CD4-positive, alpha-beta T cell treated with Interleukin-15 for 1 hour (primary cell): ENCODE data around the gene SENP1.

ENCODE experiments used
- DNase-seq: peaks from one replicate; pipeline ENCODE4 v3.0.0-alpha.2; 2020

Gene SENP1

DNA sequence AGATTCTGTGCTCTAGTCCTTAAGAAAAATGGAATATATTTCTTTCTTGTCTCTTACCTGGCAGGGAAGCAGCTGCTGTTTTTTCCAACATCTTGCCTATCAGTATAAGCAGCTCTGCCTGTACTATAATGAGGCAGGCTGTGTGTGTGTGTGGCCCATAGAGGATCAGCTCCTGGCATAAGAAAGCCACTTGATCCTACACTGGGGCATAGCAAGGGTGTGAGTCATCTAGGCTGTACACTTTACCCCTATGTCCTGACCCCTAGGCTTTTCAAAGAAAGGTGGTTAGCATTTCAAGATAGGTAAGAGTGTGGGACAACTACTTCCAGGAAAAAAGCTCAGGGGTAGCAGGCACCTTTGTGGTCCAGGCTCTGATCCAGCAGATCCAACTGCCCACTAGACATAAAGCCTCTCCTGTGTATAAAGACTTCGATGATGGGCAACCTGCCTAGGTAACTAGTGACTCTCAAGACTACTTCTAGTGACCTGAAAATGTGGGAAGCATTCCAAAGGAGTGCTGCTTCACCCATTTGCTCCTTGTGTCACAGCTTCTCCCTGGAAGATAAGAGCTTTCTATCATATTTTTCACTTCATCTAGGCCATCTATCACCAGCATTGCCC is 4.9 kb upstream of the SENP1 start:
- no peak for DNase-seq

DNA sequence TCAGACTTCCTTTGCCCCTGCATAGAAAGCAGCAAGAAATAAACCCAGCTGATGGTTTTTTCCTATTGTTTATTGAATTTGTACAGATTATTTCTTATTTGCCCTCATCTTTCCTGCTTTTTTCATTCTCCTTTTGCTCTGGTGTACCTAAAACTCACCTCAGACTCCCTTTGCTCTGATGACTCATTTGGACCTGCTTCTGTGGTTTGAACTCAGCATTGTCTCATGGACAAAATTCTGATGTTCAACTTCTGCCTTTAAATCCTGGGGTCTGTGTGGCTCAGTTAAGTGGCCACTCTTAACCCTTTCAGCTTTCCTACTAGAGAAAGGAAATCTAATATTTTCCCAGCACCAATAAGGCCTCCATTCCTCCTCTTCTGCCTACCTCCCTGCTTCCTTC is 3.5 kb upstream of the SENP1 start:
- no peak for DNase-seq

DNA sequence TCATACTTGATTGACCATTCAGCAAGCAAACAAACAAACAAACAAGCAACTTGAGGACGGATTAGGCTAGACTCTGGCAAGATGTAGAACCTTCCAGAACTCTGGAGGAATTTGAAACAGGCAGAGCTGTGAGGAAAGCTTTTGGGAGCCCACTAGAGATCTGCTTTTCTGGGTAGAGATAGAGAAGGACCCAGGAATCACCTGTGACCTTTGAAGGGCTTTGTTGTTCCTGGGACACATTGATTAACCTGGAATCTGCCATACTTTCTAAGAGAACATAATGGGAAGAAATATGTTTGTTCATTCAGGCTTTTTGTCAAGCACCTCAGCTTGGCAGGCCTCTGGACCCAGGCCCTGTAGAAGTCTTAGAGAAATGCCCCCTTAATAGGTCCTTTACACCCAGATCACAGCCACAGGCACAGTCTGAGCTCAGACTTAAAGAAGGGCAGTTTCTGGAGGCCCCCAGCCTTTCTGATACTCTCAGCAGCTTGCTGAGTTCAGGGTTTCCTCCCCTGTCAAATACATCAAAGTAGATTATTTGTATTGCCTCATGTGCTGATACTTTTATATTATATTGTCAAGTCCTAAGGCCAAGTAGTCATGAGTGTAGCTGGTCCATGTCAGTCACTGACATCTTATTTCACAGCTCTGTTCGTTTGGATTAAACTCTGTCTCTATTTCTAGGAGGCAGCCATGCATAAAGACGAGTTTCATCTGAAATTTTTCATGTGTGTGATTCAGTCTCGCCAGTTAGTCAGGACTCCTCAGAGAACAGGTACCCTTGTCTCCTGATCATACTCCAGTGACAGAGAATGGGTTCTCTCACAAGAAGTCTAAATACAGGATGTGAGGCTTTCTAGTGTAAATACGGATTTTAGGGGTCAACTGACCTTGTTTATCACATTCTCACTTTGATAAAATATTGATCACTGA is 1.1 kb upstream of the SENP1 start:
- no peak for DNase-seq

DNA sequence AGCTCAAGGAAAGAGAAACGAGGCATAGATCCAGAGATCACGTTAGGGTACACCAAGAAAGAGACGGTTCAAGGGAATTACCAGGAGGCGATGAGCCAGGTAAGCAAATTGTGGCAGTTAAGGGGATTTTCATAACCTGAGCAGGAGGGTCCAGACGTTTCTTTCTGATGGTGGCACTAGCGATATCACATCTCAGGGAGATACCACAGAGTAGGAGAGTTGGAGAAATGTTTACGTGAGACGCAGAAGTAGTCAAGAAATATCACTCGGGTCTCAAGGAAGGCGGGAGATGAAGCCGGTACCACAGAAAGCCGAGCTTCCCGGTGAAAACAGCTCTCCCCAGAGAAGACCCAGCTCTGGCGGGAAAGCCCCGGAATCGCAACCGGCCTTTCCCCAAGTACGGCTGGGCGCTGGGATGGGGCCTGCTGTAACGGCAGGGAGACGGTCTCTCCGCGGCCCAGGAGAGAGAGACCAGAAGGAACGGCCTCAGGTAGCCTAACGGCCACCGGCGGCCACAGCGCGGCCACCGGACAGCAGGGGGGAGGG is 485 bp downstream of the SENP1 start:
- peak; percentile 53 for DNase-seq

DNA sequence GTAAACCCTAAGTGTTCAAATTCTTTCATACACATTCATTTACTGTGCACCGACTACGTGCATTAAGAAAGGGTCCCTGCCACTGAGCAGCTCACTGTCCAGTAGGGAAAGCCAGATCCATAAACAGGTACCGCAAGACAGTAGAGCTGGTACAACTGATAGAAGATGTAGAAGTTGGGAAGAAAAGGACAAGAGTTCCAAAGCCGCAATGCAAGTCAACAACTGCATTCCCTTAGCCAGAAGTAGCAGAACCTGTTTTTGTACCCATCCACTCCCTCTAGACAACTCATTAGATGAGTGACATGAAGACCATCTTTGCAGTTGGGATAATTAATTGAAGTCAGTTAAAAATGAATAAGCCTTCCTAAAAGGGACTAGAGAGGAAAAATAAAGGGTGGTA is 1.3 kb downstream of the SENP1 start:
- DNase-seq: no peak

DNA sequence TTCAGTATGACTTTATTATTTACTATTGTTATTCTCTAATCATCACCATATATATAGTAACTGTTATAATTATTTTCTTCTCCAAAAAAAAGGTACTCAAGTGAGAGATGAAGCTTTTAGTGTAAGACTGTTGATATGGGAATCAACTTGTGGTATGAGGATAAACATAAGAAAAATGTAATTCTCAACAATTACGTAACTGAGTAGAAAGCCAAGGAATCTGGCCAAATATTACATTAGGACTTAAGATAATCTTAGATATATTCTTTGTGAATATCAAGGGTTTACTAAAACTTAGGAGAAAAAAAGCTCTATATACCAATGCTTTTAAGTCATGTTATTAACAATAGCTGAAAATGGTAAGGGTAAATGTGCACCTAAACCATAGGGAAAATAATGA is 13.3 kb downstream of the SENP1 start:
- no peak for DNase-seq

DNA sequence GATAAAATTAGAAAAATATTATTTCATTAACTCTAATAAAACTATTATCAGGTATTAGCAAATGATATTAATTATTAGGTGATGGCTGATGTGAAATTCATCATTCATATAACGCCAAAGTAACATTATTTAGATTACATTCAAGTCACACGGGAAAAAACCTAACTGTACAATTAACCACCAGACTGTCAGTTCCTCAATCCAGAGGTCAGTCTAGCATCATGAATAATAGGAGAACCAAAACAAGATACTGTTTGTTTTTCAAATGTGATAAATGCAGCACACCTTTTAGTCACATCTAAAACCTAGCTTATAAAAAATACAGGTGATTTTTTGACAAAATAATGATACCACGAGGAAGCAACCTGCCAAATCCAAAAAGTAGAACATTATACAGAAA is 19.6 kb downstream of the SENP1 start:
- DNase-seq: no peak

DNA sequence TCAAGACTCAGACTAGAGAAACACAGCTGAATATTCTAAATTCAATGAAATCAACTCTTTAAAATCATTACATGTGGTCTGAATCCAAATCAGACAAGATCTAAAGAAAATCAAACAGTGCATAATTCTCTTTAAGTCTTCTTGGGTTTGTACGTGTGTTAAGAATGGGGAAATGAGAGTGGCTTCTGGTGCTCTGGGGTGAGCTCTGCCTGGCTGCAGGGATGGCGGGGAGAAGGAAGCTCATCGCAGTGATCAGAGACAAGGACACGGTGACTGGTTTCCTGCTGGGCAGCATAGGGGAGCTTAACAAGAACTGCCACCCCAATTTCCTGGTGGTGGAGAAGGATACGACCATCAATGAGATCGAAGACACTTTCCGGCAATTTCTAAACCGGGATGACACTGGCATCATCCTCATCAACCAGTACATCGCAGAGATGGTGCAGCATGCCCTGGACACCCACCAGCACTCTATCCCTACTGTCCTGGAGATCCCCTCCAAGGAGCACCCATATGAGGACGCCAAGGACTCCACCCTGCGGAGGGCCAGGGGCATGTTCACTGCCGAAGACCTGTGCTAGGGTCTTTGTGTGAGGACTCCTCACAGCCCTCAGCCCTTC is 20.9 kb downstream of the SENP1 start:
- DNase-seq: no peak

DNA sequence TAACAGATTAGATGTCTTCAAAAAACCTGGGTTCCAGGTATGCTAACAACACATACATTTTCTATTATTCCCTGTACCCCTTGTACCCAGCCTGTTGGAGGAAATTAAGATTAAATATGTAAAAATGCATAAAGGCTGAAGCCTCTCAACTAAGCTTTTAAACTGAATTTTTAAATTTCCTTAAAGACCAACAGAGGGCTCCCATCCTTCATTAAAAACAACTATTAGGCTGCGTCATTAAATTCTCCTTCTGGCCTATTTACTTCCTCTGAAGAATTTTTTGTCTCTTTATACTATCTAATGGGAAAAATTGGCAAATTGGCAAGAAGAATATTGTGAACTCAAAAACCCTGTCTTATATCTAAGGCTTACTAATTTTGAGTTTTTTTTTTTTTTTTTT is 21.8 kb downstream of the SENP1 start:
- no peak for DNase-seq

DNA sequence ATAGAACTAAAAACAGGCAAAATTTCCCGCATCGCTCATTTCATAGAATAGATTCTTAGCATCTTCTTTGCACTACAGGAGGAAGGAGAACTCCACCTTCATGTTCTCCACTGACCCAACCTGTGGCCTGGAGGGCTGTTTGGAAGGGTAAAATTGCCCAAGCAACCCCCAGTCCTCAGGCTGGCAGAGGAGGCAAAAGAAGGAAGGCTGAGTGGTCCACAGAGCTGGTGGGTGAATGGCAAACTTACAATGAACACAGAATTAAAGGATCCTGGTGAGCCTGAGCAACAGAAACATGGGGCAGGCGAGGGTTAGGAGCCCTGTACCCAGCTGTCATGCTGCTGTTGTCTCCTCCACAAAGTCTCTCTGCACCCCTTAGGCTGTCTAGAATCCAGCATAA is 25.1 kb downstream of the SENP1 start:
- DNase-seq: no peak

DNA sequence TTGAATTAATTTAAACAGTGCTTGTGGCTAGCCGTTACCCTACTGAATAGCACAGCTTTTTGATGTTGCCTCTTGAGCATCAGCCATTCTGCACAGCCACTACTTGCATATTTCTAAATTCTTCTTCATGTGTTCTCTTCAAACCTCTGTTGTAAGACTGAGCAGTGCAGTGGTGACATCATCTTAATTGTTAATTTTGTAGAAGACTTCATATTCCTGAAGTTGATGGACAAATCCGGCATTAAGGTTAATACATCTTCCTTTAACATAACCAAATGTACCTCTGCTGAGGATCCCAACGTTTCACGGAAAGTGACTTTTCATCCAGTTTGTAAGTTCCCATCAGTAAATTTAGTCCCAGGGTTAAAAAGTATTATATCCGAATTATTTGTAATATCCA is 25.6 kb downstream of the SENP1 start:
- no peak for DNase-seq

DNA sequence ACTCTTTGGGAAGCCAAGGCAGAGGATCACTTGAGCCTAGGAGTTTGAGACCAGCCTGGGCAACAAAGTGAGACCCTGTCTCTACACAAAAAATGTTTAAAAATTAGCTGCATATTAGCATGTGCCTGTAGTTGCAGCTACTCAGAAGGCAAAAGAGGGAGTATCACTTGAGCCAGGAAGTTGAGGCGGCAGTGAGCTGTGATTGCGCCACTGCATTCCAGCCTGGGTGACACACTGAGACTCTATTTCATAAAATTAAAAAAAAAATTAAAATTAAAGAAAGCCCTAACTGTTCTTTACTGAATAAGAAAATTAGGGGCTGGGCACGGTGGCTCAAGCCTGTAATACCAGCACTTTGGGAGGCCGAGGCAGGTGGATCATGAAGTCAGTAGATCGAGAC is 27.0 kb downstream of the SENP1 start:
- no peak for DNase-seq

DNA sequence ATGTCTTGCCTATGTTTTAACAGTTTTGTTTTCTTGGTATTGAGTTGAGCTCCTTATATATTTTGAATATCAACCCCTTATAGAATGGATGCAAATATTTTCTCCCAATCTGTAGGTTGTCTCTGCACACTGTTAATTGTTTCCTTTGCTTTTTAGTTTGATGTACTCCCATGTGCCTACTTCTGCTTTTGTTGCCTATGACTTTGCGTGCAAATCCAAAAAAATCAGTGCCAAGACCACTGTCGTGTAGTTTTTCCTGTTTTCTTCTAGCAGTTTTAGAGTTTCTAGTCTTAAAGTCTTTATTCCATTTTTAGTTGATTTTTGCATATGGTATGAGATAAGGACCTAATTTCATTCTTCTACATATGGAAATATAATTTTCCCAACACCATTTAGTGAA is 28.8 kb downstream of the SENP1 start:
- no peak for DNase-seq

DNA sequence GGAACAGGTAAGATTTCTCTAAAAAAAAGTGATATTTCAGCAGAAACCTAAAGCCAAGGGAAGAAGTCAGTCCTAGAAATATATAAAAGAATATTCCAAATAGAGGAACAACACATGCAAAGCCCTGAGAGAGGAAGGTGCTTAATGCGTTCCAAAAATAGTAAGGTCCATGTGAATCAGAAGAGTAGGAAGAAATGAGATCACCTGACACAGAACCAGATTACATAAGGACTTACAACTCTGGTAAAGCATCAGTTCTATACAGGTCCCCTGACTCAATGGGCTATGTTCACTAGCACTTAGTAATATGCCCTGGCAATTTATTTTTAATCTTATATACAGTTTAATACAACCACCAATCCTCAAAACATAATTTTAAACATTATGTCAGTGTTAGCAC is 30.0 kb downstream of the SENP1 start:
- DNase-seq: no peak

DNA sequence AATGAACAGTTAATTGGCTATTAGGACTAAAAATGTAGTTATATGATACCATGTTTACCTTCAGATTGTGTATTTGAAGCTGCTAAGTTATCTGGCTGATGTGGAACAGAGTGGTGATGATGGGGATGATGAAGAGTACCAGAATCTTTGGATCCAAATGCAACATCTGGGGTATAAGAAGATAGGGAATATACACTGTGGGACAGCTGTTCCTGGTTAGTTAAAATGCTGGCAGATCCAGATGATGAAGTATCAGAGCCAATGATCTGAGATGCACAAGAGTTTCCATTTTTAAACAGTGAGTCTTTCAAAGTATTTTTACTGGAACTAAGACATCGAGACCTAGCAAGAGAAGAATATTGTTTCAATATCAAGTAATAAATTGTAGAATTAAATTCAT is 31.6 kb downstream of the SENP1 start:
- DNase-seq: no peak

DNA sequence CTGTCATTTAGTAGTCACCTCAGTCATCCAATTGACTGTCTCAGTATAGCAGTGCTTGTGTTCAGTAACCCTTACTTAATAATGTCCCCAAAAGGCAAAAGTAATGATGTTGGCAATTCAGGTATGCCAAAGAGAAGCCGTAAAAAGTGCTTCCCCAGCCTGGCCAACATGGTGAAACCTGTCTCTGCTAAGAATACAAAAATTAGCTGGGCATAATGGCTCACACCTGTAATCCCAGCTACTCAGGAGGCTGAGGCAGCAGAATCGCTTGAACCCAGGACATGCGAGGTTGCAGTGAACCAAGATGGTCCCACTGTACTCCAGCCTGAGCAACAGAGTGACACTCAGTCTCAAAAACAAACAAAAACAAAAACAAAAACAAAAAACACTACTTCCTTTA is 33.6 kb downstream of the SENP1 start:
- DNase-seq: no peak

DNA sequence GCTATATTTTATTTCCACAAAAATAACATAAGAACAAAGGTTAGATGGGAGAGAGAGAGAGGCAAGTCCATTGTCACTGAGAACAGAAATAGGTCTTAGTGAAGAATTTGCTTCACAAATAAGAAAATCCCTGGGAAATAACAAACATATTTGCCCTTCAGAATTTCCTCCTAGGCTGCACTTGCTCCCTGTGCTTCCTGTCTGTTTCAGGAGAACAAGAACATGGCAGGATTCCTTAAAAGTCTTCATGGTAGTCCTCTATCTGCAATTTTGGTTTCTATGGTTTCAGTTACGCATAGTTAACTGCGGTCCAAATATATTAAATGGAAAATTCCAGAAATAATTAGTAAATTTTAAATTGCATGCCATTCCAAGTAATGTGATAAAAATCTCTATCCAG is 34.1 kb downstream of the SENP1 start:
- no peak for DNase-seq

DNA sequence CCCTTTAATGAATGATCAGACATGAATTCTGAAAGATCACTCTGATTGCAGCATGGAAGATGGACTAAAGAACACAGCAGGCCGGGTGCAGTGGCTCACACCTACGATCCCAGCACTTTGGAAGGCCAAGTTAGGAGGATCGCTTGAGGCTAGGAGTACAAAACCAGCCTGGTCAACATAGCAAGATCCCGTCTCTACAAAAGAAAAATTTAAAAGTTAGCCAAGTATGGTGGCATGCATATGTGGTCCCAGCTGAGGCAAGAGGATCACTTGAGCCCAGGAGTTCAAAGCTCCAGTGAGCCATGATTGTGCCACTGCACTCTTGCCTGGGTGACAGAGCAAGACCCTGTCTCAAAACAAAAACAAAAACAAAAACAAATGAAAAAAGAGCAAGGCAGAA is 35.1 kb downstream of the SENP1 start:
- DNase-seq: no peak

DNA sequence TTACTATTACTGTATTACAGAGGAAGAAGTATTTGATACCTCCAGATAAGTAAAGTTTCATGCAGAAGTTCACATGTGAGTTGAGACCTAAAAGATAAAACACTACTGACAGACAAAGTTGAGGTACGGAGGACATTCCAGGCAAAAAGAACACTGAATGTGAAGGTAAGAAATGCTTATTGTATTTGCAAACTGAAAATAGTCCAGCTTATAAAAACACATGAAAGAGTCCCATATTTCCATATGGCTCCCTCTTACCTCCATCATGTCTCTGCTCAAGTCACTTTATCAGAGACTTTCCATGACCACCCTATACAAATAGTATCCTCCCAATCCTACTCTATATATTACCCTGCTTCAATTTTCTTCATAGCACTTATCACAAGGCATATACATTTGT is 35.8 kb downstream of the SENP1 start:
- no peak for DNase-seq

DNA sequence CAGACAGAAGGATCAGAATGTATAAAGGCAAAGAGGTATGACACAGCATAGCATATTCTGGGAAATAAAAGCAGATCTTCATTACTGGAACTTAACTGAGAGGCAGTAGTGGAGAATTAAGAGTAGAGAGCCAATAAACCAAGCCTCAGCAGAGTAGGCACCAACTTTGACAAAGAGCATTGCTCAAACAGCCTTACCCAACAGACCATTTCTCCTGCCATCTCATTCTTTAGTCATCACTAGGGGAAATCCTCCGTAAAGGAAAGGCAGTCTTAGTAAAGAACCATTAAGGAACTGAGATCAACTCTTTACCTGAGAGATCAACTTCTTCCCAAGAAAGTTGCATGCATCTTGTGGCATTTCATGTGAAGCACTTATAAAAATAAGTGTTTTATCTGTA is 36.6 kb downstream of the SENP1 start:
- DNase-seq: no peak

DNA sequence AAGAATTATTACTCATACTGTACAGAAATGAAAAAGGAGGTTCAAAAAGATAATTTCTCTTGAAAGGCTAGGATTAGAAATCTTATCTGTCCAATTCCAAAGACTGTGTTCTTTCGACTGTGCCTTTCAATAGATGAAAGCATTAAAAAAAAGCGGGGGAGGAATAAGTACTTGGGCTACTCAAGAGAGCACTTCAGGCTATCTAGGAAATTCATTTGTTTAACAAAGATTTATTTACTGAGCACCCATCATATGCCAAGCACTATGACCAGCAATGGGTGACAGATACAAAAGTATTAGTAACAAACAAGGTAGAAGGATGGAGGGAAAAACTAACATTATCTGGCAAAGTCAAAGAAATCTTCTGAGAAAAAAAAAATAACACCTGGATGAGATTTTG is 37.4 kb downstream of the SENP1 start:
- no peak for DNase-seq

DNA sequence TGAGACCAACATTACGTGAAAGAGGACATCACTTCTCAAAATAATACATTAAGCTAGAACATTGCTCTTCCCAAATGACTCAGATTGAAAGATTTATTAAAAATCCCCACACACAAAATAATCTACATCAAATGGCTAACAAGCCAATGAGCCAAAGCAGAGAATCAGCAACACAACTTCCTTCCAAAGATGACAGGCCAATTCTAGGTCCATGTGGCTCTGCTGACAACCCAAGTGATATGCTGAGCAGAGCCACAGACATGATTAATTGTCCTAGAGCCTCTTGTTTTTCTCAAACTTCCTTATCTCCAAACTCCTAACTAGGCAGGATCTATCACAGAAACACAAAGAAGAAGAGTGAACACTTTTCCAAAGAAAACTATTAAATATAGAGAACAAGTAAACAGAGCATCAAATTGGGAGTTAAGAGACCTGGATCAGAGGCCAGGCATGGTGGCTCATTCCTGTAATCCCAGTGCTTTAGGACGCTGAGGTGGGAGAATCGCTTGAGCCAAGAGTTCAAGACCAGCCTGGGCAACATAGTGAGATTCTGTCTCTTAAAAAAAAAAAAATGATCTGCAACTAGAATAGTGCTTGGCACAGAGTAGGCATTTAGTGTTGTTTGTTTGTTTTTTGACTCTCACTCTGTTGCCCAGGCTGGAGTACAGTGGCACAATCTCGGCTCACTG is 38.5 kb downstream of the SENP1 start:
- DNase-seq: no peak

DNA sequence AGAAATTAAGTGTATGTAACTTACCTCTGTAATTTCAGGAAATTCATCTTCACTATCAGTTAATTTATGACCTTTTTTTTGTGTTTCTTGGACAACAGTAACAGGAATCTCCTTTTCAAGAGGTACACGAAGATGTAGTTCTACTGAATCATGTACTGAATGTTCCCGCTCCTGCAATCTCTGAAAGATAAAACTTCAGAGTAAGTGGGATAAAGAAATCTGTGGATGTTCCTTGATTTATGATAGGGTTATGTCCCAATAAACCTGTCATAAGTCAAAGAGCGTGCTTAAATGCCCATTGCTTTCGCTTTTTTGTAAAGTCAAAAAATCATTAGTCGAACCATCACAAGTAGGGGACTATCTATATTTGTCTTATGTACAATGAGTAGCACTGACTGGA is 40.8 kb downstream of the SENP1 start:
- DNase-seq: no peak
